GM18519 (cell line): ENCODE measurements around the gene SETD3.

Experiments used
- ATAC-seq: cut with Tn5 transposase; IDR thresholded peaks from one replicate; pipeline ENCODE4 v1.9.1; 2021; ENCODE audit warnings: mild to moderate bottlenecking, moderate library complexity; ENCODE audit not compliant: unreplicated experiment, low FRiP score

SETD3 gene

GRCh38 chr14:99463974-99464373 lies 16.7 kb downstream of the SETD3 start:
- ATAC-seq: no peak

GRCh38 chr14:99462210-99462609 lies 18.4 kb downstream of the SETD3 start:
- no peak for ATAC-seq

GRCh38 chr14:99461411-99462085 lies 19.1 kb downstream of the SETD3 start:
- ATAC-seq: no peak

GRCh38 chr14:99460793-99461192 lies 19.9 kb downstream of the SETD3 start:
- no peak for ATAC-seq

- no peak for ATAC-seq
Observed at GRCh38 chr14:99459481-99460100, 21.1 kb downstream of the SETD3 start.

GRCh38 chr14:99454246-99454645 lies 26.4 kb downstream of the SETD3 start:
- no peak for ATAC-seq

- ATAC-seq: no peak
Observed at GRCh38 chr14:99452968-99453367, 27.7 kb downstream of the SETD3 start.

- ATAC-seq: no peak
Observed at GRCh38 chr14:99451234-99451633, 29.4 kb downstream of the SETD3 start.

- no peak for ATAC-seq
Observed at GRCh38 chr14:99450266-99450665, 30.4 kb downstream of the SETD3 start.

GRCh38 chr14:99447739-99448138 lies 32.9 kb downstream of the SETD3 start:
- ATAC-seq: no peak

- ATAC-seq: no peak
Observed at GRCh38 chr14:99445931-99446330, 34.7 kb downstream of the SETD3 start.

GRCh38 chr14:99441918-99442317 lies 38.7 kb downstream of the SETD3 start:
- no peak for ATAC-seq

GRCh38 chr14:99441157-99441870 lies 39.3 kb downstream of the SETD3 start:
- no peak for ATAC-seq

GRCh38 chr14:99440278-99440677 lies 40.4 kb downstream of the SETD3 start:
- ATAC-seq: no peak

- no peak for ATAC-seq
Observed at GRCh38 chr14:99437706-99438105, 43.0 kb downstream of the SETD3 start.

- ATAC-seq: no peak
Observed at GRCh38 chr14:99436247-99437180, 44.1 kb downstream of the SETD3 start.

GRCh38 chr14:99435327-99435726 lies 45.3 kb downstream of the SETD3 start:
- ATAC-seq: no peak

GRCh38 chr14:99432485-99432884 lies 48.2 kb downstream of the SETD3 start:
- no peak for ATAC-seq

- no peak for ATAC-seq
Observed at GRCh38 chr14:99431986-99432385, 48.7 kb downstream of the SETD3 start.

- no peak for ATAC-seq
Observed at GRCh38 chr14:99430491-99430890, 50.2 kb downstream of the SETD3 start.
